Measurements from ENCODE around the gene CDH13. TPM values are rescaled to one million over a fixed set of nuclear protein-coding genes. Genes with fewer than 3 reads are reported as not detected.

CDH13 gene
- total and polyA plus RNA-seq, 3 experiments from 2014 or later = not detected

GRCh38 chr16:83561876-83562275 lies 935.1 kb downstream of the CDH13 start:
- Mint-ChIP-seq H3K4me1 (no peaks in the 10 kb centered on the region), H3K27me3 (peaks cover 0 to 2% of the 10 kb centered on the region in 2 donors), H3K27ac (peak overlapping the region in 1 of 8 donors; percentile 11), H3K36me3 (no peaks in the 10 kb centered on the region), H3K9me3 (peaks cover 0 to 15% (median 5%) of the 10 kb centered on the region in 5 donors), H3K4me3 (no peak overlapping the region)
- no peaks in the 10 kb centered on the region for H3K9me3 ChIP-seq (ENCODE audit: low read length)
- ChIA-PET CTCF (no interaction called here), POLR2A (no interaction called here)
- no peaks in the 10 kb centered on the region for H3K4me1 ChIP-seq (ENCODE audit: insufficient read depth, low read length)
- no peaks in the 10 kb centered on the region for H3K27me3 ChIP-seq (ENCODE audit: insufficient read depth, low read length, poor library complexity, severe bottlenecking)
- H3K36me3 ChIP-seq (ENCODE audit: insufficient read depth, low read length) = no peaks in the 10 kb centered on the region
- H3K27ac ChIP-seq (ENCODE audit: low read depth, low read length) = no peak overlapping the region
- DNase-seq = no peak
- no peak overlapping the region for H3K4me3 ChIP-seq (ENCODE audit: low read length)

- no peaks in the 10 kb centered on the region for H3K36me3 ChIP-seq (ENCODE audit: insufficient read depth, low read length)
- no peaks in the 10 kb centered on the region for H3K4me1 ChIP-seq (ENCODE audit: insufficient read depth, low read length)
- H3K27me3 ChIP-seq (ENCODE audit: insufficient read depth, low read length, poor library complexity, severe bottlenecking) = no peaks in the 10 kb centered on the region
- Mint-ChIP-seq H3K9me3 (peaks cover 0 to 11% (median 3%) of the 10 kb centered on the region in 5 donors), H3K27ac (no peak overlapping the region), H3K27me3 (peaks cover 0 to 3% of the 10 kb centered on the region in 2 donors), H3K4me3 (no peak overlapping the region), H3K36me3 (no peaks in the 10 kb centered on the region), H3K4me1 (no peaks in the 10 kb centered on the region)
- H3K27ac ChIP-seq (ENCODE audit: low read depth, low read length) = no peak overlapping the region
- CTCF ChIA-PET = no interaction called here
- DNase-seq = no peak
- no peak overlapping the region for H3K4me3 ChIP-seq (ENCODE audit: low read length)
- no peaks in the 10 kb centered on the region for H3K9me3 ChIP-seq (ENCODE audit: low read length)
- POLR2A ChIA-PET = no interaction called here
These were observed 941.6 kb downstream of the CDH13 start for GRCh38 chr16:83568345-83568744.

GRCh38 chr16:83574388-83574787 lies 947.6 kb downstream of the CDH13 start:
- H3K36me3 Mint-ChIP-seq = no peaks in the 10 kb centered on the region
- Histone ChIP-seq H3K4me1 (ENCODE audit: insufficient read depth, low read length) (no peaks in the 10 kb centered on the region), H3K27me3 (ENCODE audit: insufficient read depth, low read length, poor library complexity, severe bottlenecking) (no peaks in the 10 kb centered on the region), H3K27ac (ENCODE audit: low read depth, low read length) (no peak overlapping the region), H3K36me3 (ENCODE audit: insufficient read depth, low read length) (no peaks in the 10 kb centered on the region), H3K9me3 (ENCODE audit: low read length) (no peaks in the 10 kb centered on the region), H3K4me3 (ENCODE audit: low read length) (no peak overlapping the region)
- no peak overlapping the region for H3K27ac Mint-ChIP-seq
- ChIA-PET POLR2A (no interaction called here), CTCF (no interaction called here)
- no peak overlapping the region for H3K4me3 Mint-ChIP-seq
- no peak for DNase-seq
- peaks cover 3 to 7% (median 5%) of the 10 kb centered on the region in 5 donors for H3K9me3 Mint-ChIP-seq
- peaks cover 0 to 5% of the 10 kb centered on the region in 2 donors for H3K27me3 Mint-ChIP-seq
- no peaks in the 10 kb centered on the region for H3K4me1 Mint-ChIP-seq

- Histone ChIP-seq H3K9me3 (ENCODE audit: low read length) (no peaks in the 10 kb centered on the region), H3K27ac (ENCODE audit: low read depth, low read length) (no peak overlapping the region), H3K36me3 (ENCODE audit: insufficient read depth, low read length) (no peaks in the 10 kb centered on the region), H3K4me1 (ENCODE audit: insufficient read depth, low read length) (no peaks in the 10 kb centered on the region), H3K27me3 (ENCODE audit: insufficient read depth, low read length, poor library complexity, severe bottlenecking) (no peaks in the 10 kb centered on the region), H3K4me3 (ENCODE audit: low read length) (no peak overlapping the region)
- Mint-ChIP-seq H3K27me3 (peaks cover 0 to 12% of the 10 kb centered on the region in 2 donors), H3K4me1 (no peaks in the 10 kb centered on the region), H3K4me3 (no peak overlapping the region), H3K9me3 (peaks cover 3 to 5% (median 5%) of the 10 kb centered on the region in 5 donors), H3K27ac (no peak overlapping the region), H3K36me3 (no peaks in the 10 kb centered on the region)
- ChIA-PET POLR2A (no interaction called here), CTCF (no interaction called here)
- DNase-seq = no peak
These were observed 950.4 kb downstream of the CDH13 start for GRCh38 chr16:83577078-83577745.

- Mint-ChIP-seq H3K4me3 (no peak overlapping the region), H3K27me3 (peaks cover 0 to 11% of the 10 kb centered on the region in 2 donors), H3K36me3 (no peaks in the 10 kb centered on the region), H3K4me1 (no peaks in the 10 kb centered on the region), H3K9me3 (peaks cover 3 to 5% (median 5%) of the 10 kb centered on the region in 5 donors), H3K27ac (no peak overlapping the region)
- ChIA-PET CTCF (no interaction called here), POLR2A (no interaction called here)
- Histone ChIP-seq H3K9me3 (ENCODE audit: low read length) (no peaks in the 10 kb centered on the region), H3K27me3 (ENCODE audit: insufficient read depth, low read length, poor library complexity, severe bottlenecking) (no peaks in the 10 kb centered on the region), H3K27ac (ENCODE audit: low read depth, low read length) (no peak overlapping the region), H3K4me3 (ENCODE audit: low read length) (no peak overlapping the region), H3K4me1 (ENCODE audit: insufficient read depth, low read length) (no peaks in the 10 kb centered on the region), H3K36me3 (ENCODE audit: insufficient read depth, low read length) (no peaks in the 10 kb centered on the region)
- no peak for DNase-seq
These were observed 951.4 kb downstream of the CDH13 start for GRCh38 chr16:83578171-83578570.

GRCh38 chr16:83579027-83579426 lies 952.3 kb downstream of the CDH13 start:
- DNase-seq = no peak
- Mint-ChIP-seq H3K9me3 (peaks cover 3 to 5% (median 5%) of the 10 kb centered on the region in 5 donors), H3K4me1 (no peaks in the 10 kb centered on the region), H3K4me3 (no peak overlapping the region), H3K36me3 (no peaks in the 10 kb centered on the region), H3K27me3 (peaks cover 0 to 9% of the 10 kb centered on the region in 2 donors), H3K27ac (no peak overlapping the region)
- H3K27ac ChIP-seq (ENCODE audit: low read depth, low read length) = no peak overlapping the region
- H3K27me3 ChIP-seq (ENCODE audit: insufficient read depth, low read length, poor library complexity, severe bottlenecking) = no peaks in the 10 kb centered on the region
- no peak overlapping the region for H3K4me3 ChIP-seq (ENCODE audit: low read length)
- ChIA-PET POLR2A (no interaction called here), CTCF (no interaction called here)
- no peaks in the 10 kb centered on the region for H3K4me1 ChIP-seq (ENCODE audit: insufficient read depth, low read length)
- H3K9me3 ChIP-seq (ENCODE audit: low read length) = no peaks in the 10 kb centered on the region
- H3K36me3 ChIP-seq (ENCODE audit: insufficient read depth, low read length) = no peaks in the 10 kb centered on the region

GRCh38 chr16:83579436-83579835 lies 952.7 kb downstream of the CDH13 start:
- Histone ChIP-seq H3K9me3 (ENCODE audit: low read length) (no peaks in the 10 kb centered on the region), H3K36me3 (ENCODE audit: insufficient read depth, low read length) (no peaks in the 10 kb centered on the region), H3K27ac (ENCODE audit: low read depth, low read length) (no peak overlapping the region), H3K4me3 (ENCODE audit: low read length) (no peak overlapping the region), H3K27me3 (ENCODE audit: insufficient read depth, low read length, poor library complexity, severe bottlenecking) (no peaks in the 10 kb centered on the region), H3K4me1 (ENCODE audit: insufficient read depth, low read length) (no peaks in the 10 kb centered on the region)
- peaks cover 3 to 5% (median 5%) of the 10 kb centered on the region in 5 donors for H3K9me3 Mint-ChIP-seq
- no peaks in the 10 kb centered on the region for H3K36me3 Mint-ChIP-seq
- no peak overlapping the region for H3K4me3 Mint-ChIP-seq
- H3K27me3 Mint-ChIP-seq = peaks cover 0 to 9% of the 10 kb centered on the region in 2 donors
- ChIA-PET POLR2A (no interaction called here), CTCF (no interaction called here)
- no peak for DNase-seq
- H3K27ac Mint-ChIP-seq = no peak overlapping the region
- no peaks in the 10 kb centered on the region for H3K4me1 Mint-ChIP-seq

- no peak overlapping the region for H3K27ac Mint-ChIP-seq
- Histone ChIP-seq H3K27me3 (ENCODE audit: insufficient read depth, low read length, poor library complexity, severe bottlenecking) (no peaks in the 10 kb centered on the region), H3K4me1 (ENCODE audit: insufficient read depth, low read length) (no peaks in the 10 kb centered on the region), H3K36me3 (ENCODE audit: insufficient read depth, low read length) (no peaks in the 10 kb centered on the region), H3K4me3 (ENCODE audit: low read length) (no peak overlapping the region), H3K27ac (ENCODE audit: low read depth, low read length) (no peak overlapping the region), H3K9me3 (ENCODE audit: low read length) (no peaks in the 10 kb centered on the region)
- CTCF ChIA-PET = no interaction called here
- peaks cover 0 to 4% (median 3%) of the 10 kb centered on the region in 5 donors for H3K9me3 Mint-ChIP-seq
- no peaks in the 10 kb centered on the region for H3K36me3 Mint-ChIP-seq
- no peaks in the 10 kb centered on the region for H3K4me1 Mint-ChIP-seq
- DNase-seq = no peak
- no peak overlapping the region for H3K4me3 Mint-ChIP-seq
- H3K27me3 Mint-ChIP-seq = peaks cover 0 to 11% of the 10 kb centered on the region in 2 donors
- POLR2A ChIA-PET = no interaction called here
These were observed 954.3 kb downstream of the CDH13 start for GRCh38 chr16:83581082-83581481.
